Neuronal stem cell (in vitro differentiated cells): ENCODE results near the gene PDIA5.

ENCODE experiments used
- DNase-seq: peaks from one replicate; pipeline ENCODE4 v3.0.0-alpha.2; 2013; ENCODE audit warnings: low spot score
- H2AFZ ChIP-seq: one replicate; pipeline ENCODE4 v1.6.1; 2013; ENCODE audit warnings: mild to moderate bottlenecking, low read length, inconsistent platforms
- H2AK5ac ChIP-seq: 2 replicates; pipeline ENCODE4 v1.6.1; 2013; ENCODE audit warnings: low read depth, mild to moderate bottlenecking, inconsistent platforms, low read length, moderate library complexity, mixed read lengths
- H2BK120ac ChIP-seq: 2 replicates; pipeline ENCODE4 v1.6.1; 2013; ENCODE audit warnings: low read depth, mild to moderate bottlenecking, inconsistent platforms, low read length, moderate library complexity, mixed read lengths
- H2BK12ac ChIP-seq: one replicate; pipeline ENCODE4 v1.6.1; 2013; ENCODE audit warnings: low read length, inconsistent platforms
- H2BK15ac ChIP-seq: 2 replicates; pipeline ENCODE4 v1.6.1; 2013; ENCODE audit warnings: mild to moderate bottlenecking, low read length, inconsistent platforms, mixed read lengths
- H2BK5ac ChIP-seq: one replicate; pipeline ENCODE4 v1.6.1; 2013; ENCODE audit warnings: inconsistent platforms, mild to moderate bottlenecking, low read length, moderate library complexity
- H3K14ac ChIP-seq: one replicate; pipeline ENCODE4 v1.6.1; 2013; ENCODE audit warnings: low read length, inconsistent platforms
- H3K18ac ChIP-seq: 2 replicates; pipeline ENCODE4 v1.6.1; 2013; ENCODE audit warnings: low read length, inconsistent platforms
- H3K23ac ChIP-seq: 2 replicates; pipeline ENCODE4 v1.6.1; 2013; ENCODE audit warnings: low read depth, mild to moderate bottlenecking, mixed read lengths, low read length, inconsistent platforms; ENCODE audit not compliant: poor library complexity
- H3K27ac ChIP-seq: replicated peaks from 3 replicates; pipeline ENCODE4 v1.5.1; 2013; ENCODE audit warnings: low read length, inconsistent platforms
- H3K27me3 ChIP-seq, 3 experiments: 2 replicates each; pipeline ENCODE4 v1.6.1; 2013; ENCODE audit warnings: low read length in 3 of 3, mild to moderate bottlenecking in 2 of 3, inconsistent platforms in 1 of 3, low read depth in 1 of 3, mixed read lengths in 1 of 3, moderate library complexity in 1 of 3; ENCODE audit not compliant: control insufficient read depth in 3 of 3, insufficient read depth in 3 of 3
- H3K36me3 ChIP-seq, 2 donors: replicated peaks in 1 of 2; 2 replicates each; pipeline ENCODE4 v1.6.1; 2013; ENCODE audit warnings: low read length in 2 of 2; ENCODE audit not compliant: control insufficient read depth in 2 of 2, insufficient read depth in 2 of 2
- H3K4ac ChIP-seq: 2 replicates; pipeline ENCODE4 v1.6.1; 2013; ENCODE audit warnings: inconsistent platforms, mild to moderate bottlenecking, low read length, moderate library complexity
- H3K4me1 ChIP-seq, 2 donors: 1 replicate in 1 of 2; 2 replicates in 1 of 2; pipeline ENCODE4 v1.6.1; 2013; ENCODE audit warnings: low read length in 2 of 2, low read depth in 1 of 2; ENCODE audit not compliant: control insufficient read depth in 2 of 2, insufficient read depth in 1 of 2
- H3K4me2 ChIP-seq: one replicate; pipeline ENCODE4 v1.6.1; 2013; ENCODE audit warnings: mild to moderate bottlenecking, low read length, inconsistent platforms; ENCODE audit not compliant: insufficient read depth, poor library complexity, severe bottlenecking
- H3K4me3 ChIP-seq, 2 donors: 2 replicates each; pipeline ENCODE4 v1.5.1; 2013; ENCODE audit warnings: low read length in 2 of 2, mild to moderate bottlenecking in 2 of 2, inconsistent platforms in 1 of 2, moderate library complexity in 1 of 2
- H3K79me1 ChIP-seq: one replicate; pipeline ENCODE4 v1.6.1; 2013; ENCODE audit warnings: low read depth, mild to moderate bottlenecking, inconsistent platforms, low read length, moderate library complexity
- H3K9ac ChIP-seq: one replicate; pipeline ENCODE4 v1.6.1; 2013; ENCODE audit warnings: mild to moderate bottlenecking, low read depth, low read length, inconsistent platforms; ENCODE audit not compliant: poor library complexity
- H3K9me3 ChIP-seq, 2 donors: replicated peaks in 1 of 2; 2 replicates each; pipeline versions ENCODE3 to v1.6.1; 2013; ENCODE audit warnings: low read length in 2 of 2, mild to moderate bottlenecking in 2 of 2, inconsistent platforms in 1 of 2, low read depth in 1 of 2, mixed read lengths in 1 of 2, moderate library complexity in 1 of 2; ENCODE audit not compliant: control insufficient read depth in 2 of 2, insufficient read depth in 1 of 2
- H4K8ac ChIP-seq: one replicate; pipeline ENCODE4 v1.6.1; 2013; ENCODE audit warnings: low read depth, mild to moderate bottlenecking, inconsistent platforms, low read length, moderate library complexity
- H4K91ac ChIP-seq: one replicate; pipeline ENCODE4 v1.6.1; 2013; ENCODE audit warnings: low read length, low read depth, mild to moderate bottlenecking, inconsistent platforms; ENCODE audit not compliant: poor library complexity
- WGBS, 2 donors: extraction: QIAGEN DNeasy Blood & Tissue Kit; methylation state at CpG; one replicate each; pipeline ENCODE4 v1.1.7; 2013; ENCODE audit warnings: missing lambda C conversion rate in 2 of 2, mixed read lengths in 1 of 2; ENCODE audit not compliant: insufficient read length in 2 of 2, insufficient replicate concordance in 1 of 2; ENCODE audit errors: extremely low coverage in 2 of 2; 5-methylcytosine and 5-hydroxymethylcytosine counted together

The PDIA5 gene

GRCh38 chr3:123105201-123106189 lies 38.7 kb downstream of the PDIA5 start:
- H2BK120ac ChIP-seq, result no peak overlapping the region
- H2BK5ac ChIP-seq, result no peak overlapping the region
- no peak overlapping the region for H2BK15ac ChIP-seq
- peak; percentile 39 for DNase-seq
- peaks cover 0 to 92% of the 10 kb centered on the region in 2 donors for H3K36me3 ChIP-seq
- H3K4me3 ChIP-seq, result no peak overlapping the region
- H3K27me3 ChIP-seq, result no peaks in the 10 kb centered on the region
- H4K8ac ChIP-seq, result no peak overlapping the region
- H3K4me1 ChIP-seq, result peaks cover 9 to 10% of the 10 kb centered on the region in 2 donors
- no peak overlapping the region for H3K27ac ChIP-seq
- peak overlapping the region; percentile 32 for H3K9ac ChIP-seq
- H3K18ac ChIP-seq, result no peak overlapping the region
- no peak overlapping the region for H3K4me2 ChIP-seq
- H3K23ac ChIP-seq, result no peak overlapping the region
- no peak overlapping the region for H2AK5ac ChIP-seq
- no peak overlapping the region for H2BK12ac ChIP-seq
- WGBS, 2 donors, result no CpG with 5 or more reads among the region's 12 CpGs
- H3K14ac ChIP-seq, result no peak overlapping the region
- no peaks in the 10 kb centered on the region for H3K79me1 ChIP-seq
- no peak overlapping the region for H2AFZ ChIP-seq
- H3K9me3 ChIP-seq, result no peaks in the 10 kb centered on the region
- H3K4ac ChIP-seq, result no peak overlapping the region
- no peak overlapping the region for H4K91ac ChIP-seq

GRCh38 chr3:123110282-123110975 lies 43.6 kb downstream of the PDIA5 start:
- no CpG with 5 or more reads among the region's 19 CpGs for WGBS, 2 donors
- Histone ChIP-seq H3K9me3 (no peaks in the 10 kb centered on the region), H2AK5ac (no peak overlapping the region), H3K9ac (peak overlapping the region; percentile 7), H2AFZ (no peak overlapping the region), H3K4me3 (no peak overlapping the region), H2BK15ac (peak overlapping the region; percentile 30), H3K14ac (no peak overlapping the region), H3K27me3 (peaks cover 0 to 2% (median 0%) of the 10 kb centered on the region in 3 experiments), H3K79me1 (no peaks in the 10 kb centered on the region), H3K18ac (peak overlapping the region; percentile 61), H2BK5ac (no peak overlapping the region), H2BK120ac (no peak overlapping the region), H3K36me3 (peaks cover 0 to 90% of the 10 kb centered on the region in 2 donors), H3K4ac (no peak overlapping the region), H2BK12ac (no peak overlapping the region), H3K4me1 (peaks cover 6 to 19% of the 10 kb centered on the region in 2 donors), H3K27ac (no peak overlapping the region), H3K4me2 (peak overlapping the region; percentile 21), H3K23ac (no peak overlapping the region), H4K91ac (no peak overlapping the region), H4K8ac (no peak overlapping the region)
- DNase-seq, result peak; percentile 38

- Histone ChIP-seq H3K9me3 (no peaks in the 10 kb centered on the region), H3K23ac (peak overlapping the region; percentile 3), H3K79me1 (no peaks in the 10 kb centered on the region), H4K91ac (no peak overlapping the region), H3K9ac (peak overlapping the region; percentile 38), H3K27me3 (peaks cover 0 to 2% (median 0%) of the 10 kb centered on the region in 3 experiments), H3K4me1 (peaks cover 0 to 15% of the 10 kb centered on the region in 2 donors), H2BK120ac (no peak overlapping the region), H3K36me3 (peaks cover 0 to 90% of the 10 kb centered on the region in 2 donors), H3K18ac (peak overlapping the region; percentile 61), H2AFZ (no peak overlapping the region), H2BK15ac (no peak overlapping the region), H3K4ac (no peak overlapping the region), H3K4me2 (no peak overlapping the region), H3K14ac (no peak overlapping the region), H2AK5ac (peak overlapping the region; percentile 27), H2BK12ac (no peak overlapping the region), H3K4me3 (no peak overlapping the region), H4K8ac (no peak overlapping the region), H2BK5ac (no peak overlapping the region), H3K27ac (no peak overlapping the region)
- no CpG with 5 or more reads among the region's 11 CpGs for WGBS, 2 donors
- no peak for DNase-seq
These were observed 44.3 kb downstream of the PDIA5 start for GRCh38 chr3:123110976-123111615.
